Neural progenitor cell (in vitro differentiated cells): ENCODE results near the gene ASCL5. TPM values are rescaled to one million over a fixed set of nuclear protein-coding genes. Genes with fewer than 3 reads are reported as not detected.

Experiments
- DNase-seq: peaks from one replicate; pipeline ENCODE4 v3.0.0-alpha.2; 2016; ENCODE audit warnings: low spot score
- H2AFZ ChIP-seq: fragments of 200-600 bp; sonication (generic); replicated peaks from 2 replicates; pipeline ENCODE4 v1.6.1; 2016; ENCODE audit warnings: antibody characterized with exemption
- H3F3A ChIP-seq: fragments of 200-600 bp; sonication (generic); 2 replicates; pipeline ENCODE4 v1.6.1; 2016; ENCODE audit warnings: antibody characterized with exemption, low read depth
- H3K27ac ChIP-seq: fragments of 200-600 bp; sonication (generic); 2 replicates; pipeline ENCODE4 v1.5.1; 2016; ENCODE audit warnings: mild to moderate bottlenecking
- H3K27me3 ChIP-seq: fragments of 200-600 bp; sonication (generic); 2 replicates; pipeline ENCODE4 v1.6.1; 2016; ENCODE audit warnings: mild to moderate bottlenecking, moderate library complexity
- H3K36me3 ChIP-seq: fragments of 200-600 bp; sonication (generic); 2 replicates; pipeline ENCODE4 v1.5.1; 2016
- H3K4me1 ChIP-seq: fragments of 200-600 bp; sonication (generic); 2 replicates; pipeline ENCODE4 v1.6.1; 2016; ENCODE audit warnings: mixed run types
- H3K4me2 ChIP-seq: fragments of 200-600 bp; sonication (generic); 2 replicates; pipeline ENCODE4 v1.6.1; 2016
- H3K4me3 ChIP-seq: fragments of 200-600 bp; sonication (generic); 2 replicates; pipeline ENCODE4 v1.5.1; 2016
- H3K79me2 ChIP-seq: fragments of 200-600 bp; sonication (generic); 2 replicates; pipeline ENCODE4 v1.6.1; 2016; ENCODE audit warnings: low read depth
- H3K9ac ChIP-seq: fragments of 200-600 bp; sonication (generic); 2 replicates; pipeline ENCODE4 v1.6.1; 2016
- H3K9me3 ChIP-seq: fragments of 200-600 bp; sonication (generic); 2 replicates; pipeline ENCODE4 v1.5.1; 2016; ENCODE audit warnings: low read depth
- H4K20me1 ChIP-seq: fragments of 200-600 bp; sonication (generic); 2 replicates; pipeline ENCODE4 v1.6.1; 2016; ENCODE audit warnings: low read depth
- H3K27ac Mint-ChIP-seq: 3 replicates; pipeline ENCODE4 v1.8.0; 2021; ENCODE audit warnings: mixed read lengths
- H3K27me3 Mint-ChIP-seq: 2 replicates; pipeline ENCODE4 v1.8.0; 2022; ENCODE audit warnings: low read depth, mild to moderate bottlenecking, inconsistent platforms, moderate library complexity, mixed read lengths; ENCODE audit not compliant: insufficient read depth
- H3K36me3 Mint-ChIP-seq: 3 replicates; pipeline ENCODE4 v1.8.0; 2021; ENCODE audit warnings: mixed read lengths
- H3K4me1 Mint-ChIP-seq: 3 replicates; pipeline ENCODE4 v1.8.0; 2021; ENCODE audit warnings: mixed read lengths
- H3K4me3 Mint-ChIP-seq: 3 replicates; pipeline ENCODE4 v1.8.0; 2021; ENCODE audit warnings: mild to moderate bottlenecking, moderate library complexity, mixed read lengths
- H3K9me3 Mint-ChIP-seq: 3 replicates; pipeline ENCODE4 v1.8.0; 2020; ENCODE audit warnings: mixed read lengths
- CTCF ChIP-seq: fragments of 200-600 bp; sonication (generic); IDR thresholded peaks from 2 replicates; pipeline ENCODE4 v1.5.1; 2017; ENCODE audit warnings: antibody characterized with exemption, mild to moderate bottlenecking
- EZH2 ChIP-seq: fragments of 200-600 bp; sonication (generic); IDR thresholded peaks from 2 replicates; pipeline ENCODE4 v1.6.1; 2017; ENCODE audit warnings: antibody characterized with exemption, mild to moderate bottlenecking, moderate library complexity
- EZH2phosphoT487 ChIP-seq: fragments of 200-600 bp; sonication (generic); IDR thresholded peaks from 2 replicates; pipeline ENCODE4 v1.6.1; 2017; ENCODE audit warnings: antibody characterized with exemption
- total RNA-seq: library from RNA; depleted of rRNA; stranded (reverse); fragments of >200 nt; gene quantifications from 2 replicates; pipeline ENCODE4 v1.2.3, GENCODE V29; 2015; ENCODE audit warnings: low replicate concordance

The ASCL5 gene
- total RNA-seq, 1 donor from 2014 or later, result not detected

- Mint-ChIP-seq H3K36me3 (no peaks in the 10 kb centered on the region), H3K4me3 (no peak overlapping the region), H3K9me3 (no peaks in the 10 kb centered on the region), H3K27ac (no peak overlapping the region), H3K27me3 (peaks cover 17% of the 10 kb centered on the region), H3K4me1 (peaks cover 10% of the 10 kb centered on the region)
- no peaks in the 10 kb centered on the region for H3F3A ChIP-seq
- H3K9ac ChIP-seq, result no peak overlapping the region
- no peak for DNase-seq
- H3K4me3 ChIP-seq, result no peak overlapping the region
- H4K20me1 ChIP-seq, result no peaks in the 10 kb centered on the region
- H3K79me2 ChIP-seq, result no peaks in the 10 kb centered on the region
- H3K4me2 ChIP-seq, result no peak overlapping the region
- H3K36me3 ChIP-seq, result no peaks in the 10 kb centered on the region
- H3K4me1 ChIP-seq, result no peaks in the 10 kb centered on the region
- H2AFZ ChIP-seq, result no peak overlapping the region
- no peaks in the 10 kb centered on the region for H3K9me3 ChIP-seq
- TF ChIP-seq EZH2, result no peak
- TF ChIP-seq EZH2phosphoT487, result no peak
- TF ChIP-seq CTCF, result no peak
- H3K27ac ChIP-seq, result no peak overlapping the region
- H3K27me3 ChIP-seq, result no peaks in the 10 kb centered on the region
Observed at GRCh38 chr1:201077736-201078135, 49.2 kb downstream of the ASCL5 start.

GRCh38 chr1:201077116-201077515 is 49.9 kb downstream of the ASCL5 start:
- Mint-ChIP-seq H3K36me3 (no peaks in the 10 kb centered on the region), H3K4me3 (no peak overlapping the region), H3K9me3 (no peaks in the 10 kb centered on the region), H3K27ac (no peak overlapping the region), H3K27me3 (peaks cover 18% of the 10 kb centered on the region), H3K4me1 (peaks cover 16% of the 10 kb centered on the region)
- no peak for TF ChIP-seq EZH2
- no peak for TF ChIP-seq CTCF
- TF ChIP-seq EZH2phosphoT487, result no peak
- Histone ChIP-seq H3K36me3 (no peaks in the 10 kb centered on the region), H3K4me3 (no peak overlapping the region), H3K27ac (no peak overlapping the region), H3K4me2 (no peak overlapping the region), H3K4me1 (no peaks in the 10 kb centered on the region), H3K79me2 (no peaks in the 10 kb centered on the region), H4K20me1 (no peaks in the 10 kb centered on the region), H3K9me3 (no peaks in the 10 kb centered on the region), H3K9ac (no peak overlapping the region), H3F3A (no peaks in the 10 kb centered on the region), H3K27me3 (no peaks in the 10 kb centered on the region), H2AFZ (no peak overlapping the region)
- DNase-seq, result no peak

- Histone ChIP-seq H3F3A (no peaks in the 10 kb centered on the region), H3K9ac (no peak overlapping the region), H3K27me3 (no peaks in the 10 kb centered on the region), H3K27ac (no peak overlapping the region), H2AFZ (no peak overlapping the region), H4K20me1 (no peaks in the 10 kb centered on the region), H3K4me2 (no peak overlapping the region), H3K4me1 (no peaks in the 10 kb centered on the region), H3K9me3 (no peaks in the 10 kb centered on the region), H3K36me3 (no peaks in the 10 kb centered on the region), H3K4me3 (no peak overlapping the region), H3K79me2 (no peaks in the 10 kb centered on the region)
- Mint-ChIP-seq H3K27me3 (peaks cover 21% of the 10 kb centered on the region), H3K4me3 (peak overlapping the region; percentile 49), H3K36me3 (no peaks in the 10 kb centered on the region), H3K9me3 (no peaks in the 10 kb centered on the region), H3K27ac (no peak overlapping the region), H3K4me1 (peaks cover 26% of the 10 kb centered on the region)
- TF ChIP-seq EZH2phosphoT487, result no peak
- no peak for TF ChIP-seq CTCF
- TF ChIP-seq EZH2, result no peak
- no peak for DNase-seq
Observed at GRCh38 chr1:201076092-201076491, 50.9 kb downstream of the ASCL5 start.

GRCh38 chr1:201074018-201074417 is 53.0 kb downstream of the ASCL5 start:
- Histone ChIP-seq H3F3A (no peaks in the 10 kb centered on the region), H3K9ac (no peak overlapping the region), H3K4me1 (peaks cover 6% of the 10 kb centered on the region), H3K36me3 (no peaks in the 10 kb centered on the region), H3K27ac (no peak overlapping the region), H4K20me1 (no peaks in the 10 kb centered on the region), H3K4me3 (no peak overlapping the region), H3K9me3 (no peaks in the 10 kb centered on the region), H3K4me2 (no peak overlapping the region), H3K27me3 (no peaks in the 10 kb centered on the region), H3K79me2 (no peaks in the 10 kb centered on the region), H2AFZ (no peak overlapping the region)
- no peak overlapping the region for H3K4me3 Mint-ChIP-seq
- H3K36me3 Mint-ChIP-seq, result no peaks in the 10 kb centered on the region
- no peak for DNase-seq
- TF ChIP-seq EZH2phosphoT487, result no peak
- H3K27ac Mint-ChIP-seq, result no peak overlapping the region
- H3K27me3 Mint-ChIP-seq, result peaks cover 18% of the 10 kb centered on the region
- no peaks in the 10 kb centered on the region for H3K9me3 Mint-ChIP-seq
- peaks cover 37% of the 10 kb centered on the region for H3K4me1 Mint-ChIP-seq
